ENCODE measurements around the gene SENP1. TPM values are rescaled to one million over a fixed set of nuclear protein-coding genes. Genes with fewer than 3 reads are reported as not detected.

SENP1 gene
- total and polyA plus RNA-seq, 11 donors, result 2.1 to 13.6 (median 8.6) TPM

- Histone ChIP-seq H3K9me3 (peaks cover 0 to 14% (median 0%) of the 10 kb centered on the region in 12 donors), H3K4me1 (no peaks in the 10 kb centered on the region), H3K27ac (no peak overlapping the region), H3K4me3 (no peak overlapping the region), H3K27me3 (no peaks in the 10 kb centered on the region), H3K36me3 (peaks cover 4 to 75% (median 71%) of the 10 kb centered on the region in 9 donors)
- 96 to 100% (median 97%) methylated on average over 2 of the region's 2 CpGs for WGBS, 4 donors
- no peak for TF ChIP-seq POLR2A (IDR thresholded peaks at IDR 0.05)
- no peak for DNase-seq
- intact Hi-C loops (cut with DNase I), result loop anchor here in 1 of 10 donors (10.0 kb wide), 1 partner anchor 156 kb away; the partner anchor contains the start of gene VDR
- no peak for ATAC-seq
These were observed 45.4 kb downstream of the SENP1 start for GRCh38 chr12:48060474-48060873.

GRCh38 chr12:48058771-48059170 lies 47.1 kb downstream of the SENP1 start:
- no peak for TF ChIP-seq POLR2A (IDR thresholded peaks at IDR 0.05)
- TF ChIP-seq, protein P1, sequence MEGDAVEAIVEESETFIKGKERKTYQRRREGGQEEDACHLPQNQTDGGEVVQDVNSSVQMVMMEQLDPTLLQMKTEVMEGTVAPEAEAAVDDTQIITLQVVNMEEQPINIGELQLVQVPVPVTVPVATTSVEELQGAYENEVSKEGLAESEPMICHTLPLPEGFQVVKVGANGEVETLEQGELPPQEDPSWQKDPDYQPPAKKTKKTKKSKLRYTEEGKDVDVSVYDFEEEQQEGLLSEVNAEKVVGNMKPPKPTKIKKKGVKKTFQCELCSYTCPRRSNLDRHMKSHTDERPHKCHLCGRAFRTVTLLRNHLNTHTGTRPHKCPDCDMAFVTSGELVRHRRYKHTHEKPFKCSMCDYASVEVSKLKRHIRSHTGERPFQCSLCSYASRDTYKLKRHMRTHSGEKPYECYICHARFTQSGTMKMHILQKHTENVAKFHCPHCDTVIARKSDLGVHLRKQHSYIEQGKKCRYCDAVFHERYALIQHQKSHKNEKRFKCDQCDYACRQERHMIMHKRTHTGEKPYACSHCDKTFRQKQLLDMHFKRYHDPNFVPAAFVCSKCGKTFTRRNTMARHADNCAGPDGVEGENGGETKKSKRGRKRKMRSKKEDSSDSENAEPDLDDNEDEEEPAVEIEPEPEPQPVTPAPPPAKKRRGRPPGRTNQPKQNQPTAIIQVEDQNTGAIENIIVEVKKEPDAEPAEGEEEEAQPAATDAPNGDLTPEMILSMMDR (IDR thresholded peaks at IDR 0.05), result no peak
- Histone ChIP-seq H3K27me3 (no peaks in the 10 kb centered on the region), H3K9me3 (peaks cover 0 to 14% (median 0%) of the 10 kb centered on the region in 12 donors), H3K27ac (no peak overlapping the region), H3K4me3 (no peak overlapping the region), H3K4me1 (no peaks in the 10 kb centered on the region), H3K36me3 (peaks cover 4 to 62% (median 55%) of the 10 kb centered on the region in 9 donors)
- no peak for ATAC-seq
- 96 to 98% (median 97%) methylated on average over 5 of the region's 5 CpGs for WGBS, 4 donors
- DNase-seq, result no peak
- intact Hi-C loops (cut with DNase I), result no loop called here

GRCh38 chr12:48054955-48055821 lies 50.7 kb downstream of the SENP1 start:
- TF ChIP-seq, protein P1 (IDR thresholded peaks at IDR 0.05), result no peak
- TF ChIP-seq POLR2A (IDR thresholded peaks at IDR 0.05), result no peak
- WGBS, 4 donors, result 95 to 96% (median 95%) methylated on average over 12 of the region's 12 CpGs
- Histone ChIP-seq H3K36me3 (peaks cover 0 to 34% (median 22%) of the 10 kb centered on the region in 9 donors), H3K4me1 (peaks cover 0 to 12% (median 3%) of the 10 kb centered on the region in 12 donors), H3K9me3 (peaks cover 0 to 14% (median 0%) of the 10 kb centered on the region in 12 donors), H3K4me3 (no peak overlapping the region), H3K27me3 (no peaks in the 10 kb centered on the region), H3K27ac (no peak overlapping the region)
- DNase-seq (no peak), ATAC-seq (no peak)
- intact Hi-C loops (cut with DNase I), result no loop called here

DNA sequence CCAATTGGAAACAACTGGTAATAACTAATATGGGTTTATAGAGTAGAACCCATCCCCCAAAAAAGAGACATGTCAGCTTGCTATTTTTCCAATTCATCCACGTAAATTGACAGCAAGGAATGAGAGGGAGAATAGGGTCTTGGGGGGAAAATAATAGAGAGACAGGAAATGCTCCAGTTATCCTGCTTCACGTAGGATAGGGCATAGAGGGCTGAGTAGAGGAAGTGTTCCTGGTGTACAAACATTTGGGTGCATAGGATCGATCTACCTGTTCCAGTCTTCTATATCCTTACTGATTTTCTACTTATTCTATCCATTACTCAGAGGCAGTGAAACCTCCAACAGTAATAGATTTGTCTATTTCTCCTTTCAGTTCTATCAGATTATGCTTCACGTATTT lies 52.0 kb downstream of the SENP1 start:
- peaks cover 0 to 5% (median 0%) of the 10 kb centered on the region in 12 donors for H3K9me3 ChIP-seq
- no peak for ATAC-seq
- WGBS, 4 donors, result 90 to 95% (median 93%) methylated on average over 4 of the region's 4 CpGs
- H3K27me3 ChIP-seq, result no peaks in the 10 kb centered on the region
- intact Hi-C loops (cut with DNase I), result no loop called here
- H3K4me1 ChIP-seq, result peaks cover 0 to 12% (median 3%) of the 10 kb centered on the region in 12 donors
- H3K27ac ChIP-seq, result no peak overlapping the region
- no peak for DNase-seq
- no peak overlapping the region for H3K4me3 ChIP-seq
- TF ChIP-seq, protein P1 (IDR thresholded peaks at IDR 0.05), result no peak
- no peak for TF ChIP-seq POLR2A (IDR thresholded peaks at IDR 0.05)
- H3K36me3 ChIP-seq, result peaks cover 0 to 34% (median 17%) of the 10 kb centered on the region in 9 donors

Data from heart left ventricle (tissue), 16 donors.